H9 (cell line): Measurements from ENCODE around the gene RAD21L1. TPM values are rescaled to one million over a fixed set of nuclear protein-coding genes. Genes with fewer than 3 reads are reported as not detected.

ENCODE experiments used
- DNase-seq: peaks from one replicate; pipeline ENCODE4 v3.0.0-alpha.2; 2017
- H2AFZ ChIP-seq: one replicate; pipeline ENCODE4 v1.6.1; 2013; ENCODE audit warnings: mild to moderate bottlenecking, low read length, control low read depth, moderate library complexity
- H2AK5ac ChIP-seq: 2 replicates; pipeline ENCODE4 v1.6.1; 2013; ENCODE audit warnings: low read length, control low read depth, mixed read lengths; ENCODE audit not compliant: insufficient read length
- H2BK120ac ChIP-seq: one replicate; pipeline ENCODE4 v1.6.1; 2013; ENCODE audit warnings: low read depth, mild to moderate bottlenecking, low read length, control low read depth, inconsistent platforms; ENCODE audit not compliant: poor library complexity, severe bottlenecking
- H2BK12ac ChIP-seq: 2 replicates; pipeline ENCODE4 v1.6.1; 2013; ENCODE audit warnings: low read length, control low read depth, mixed read lengths, low read depth; ENCODE audit not compliant: insufficient read length
- H2BK15ac ChIP-seq: 2 replicates; pipeline ENCODE4 v1.6.1; 2013; ENCODE audit warnings: low read depth, low read length, control low read depth
- H2BK20ac ChIP-seq: one replicate; pipeline ENCODE4 v1.6.1; 2013; ENCODE audit warnings: low read depth, mild to moderate bottlenecking, low read length, control low read depth, inconsistent platforms; ENCODE audit not compliant: poor library complexity, severe bottlenecking
- H2BK5ac ChIP-seq: 2 replicates; pipeline ENCODE4 v1.6.1; 2013; ENCODE audit warnings: low read length, control low read depth, mixed read lengths; ENCODE audit not compliant: insufficient read length
- H3K14ac ChIP-seq: 2 replicates; pipeline ENCODE4 v1.6.1; 2013; ENCODE audit warnings: low read length, control low read depth; ENCODE audit not compliant: insufficient read depth
- H3K18ac ChIP-seq: 2 replicates; pipeline ENCODE4 v1.6.1; 2013; ENCODE audit warnings: low read depth, mild to moderate bottlenecking, mixed read lengths, low read length, control low read depth; ENCODE audit not compliant: insufficient read length
- H3K23ac ChIP-seq: 2 replicates; pipeline ENCODE4 v1.6.1; 2013; ENCODE audit warnings: low read length, control low read depth, mixed read lengths, low read depth; ENCODE audit not compliant: insufficient read length
- H3K23me2 ChIP-seq: 2 replicates; pipeline ENCODE4 v1.6.1; 2013; ENCODE audit warnings: low read depth, mild to moderate bottlenecking, mixed read lengths, low read length, control low read depth; ENCODE audit not compliant: insufficient read length, poor library complexity, severe bottlenecking
- H3K27ac ChIP-seq: 2 replicates; pipeline ENCODE4 v1.5.1; 2013; ENCODE audit warnings: low read length, control low read depth, mixed read lengths, low read depth; ENCODE audit not compliant: insufficient read length
- H3K27me3 ChIP-seq: 2 replicates; pipeline ENCODE4 v1.6.1; 2013; ENCODE audit warnings: low read length, control low read depth, inconsistent platforms; ENCODE audit not compliant: insufficient read depth
- H3K4ac ChIP-seq: 2 replicates; pipeline ENCODE4 v1.6.1; 2013; ENCODE audit warnings: low read depth, mild to moderate bottlenecking, control low read depth, inconsistent platforms, low read length, moderate library complexity
- H3K4me1 ChIP-seq: 2 replicates; pipeline ENCODE4 v1.6.1; 2013; ENCODE audit warnings: low read length, control low read depth, inconsistent platforms; ENCODE audit not compliant: insufficient read depth
- H3K4me2 ChIP-seq: 2 replicates; pipeline ENCODE4 v1.6.1; 2013; ENCODE audit warnings: low read length, control low read depth, mixed read lengths; ENCODE audit not compliant: insufficient read length, insufficient read depth
- H3K56ac ChIP-seq: 2 replicates; pipeline ENCODE4 v1.6.1; 2013; ENCODE audit warnings: low read depth, mild to moderate bottlenecking, mixed read lengths, low read length, control low read depth; ENCODE audit not compliant: insufficient read length
- H3K79me1 ChIP-seq: 2 replicates; pipeline ENCODE4 v1.6.1; 2013; ENCODE audit warnings: low read depth, mild to moderate bottlenecking, moderate library complexity, low read length, control low read depth, inconsistent platforms; ENCODE audit not compliant: insufficient read depth, poor library complexity, severe bottlenecking
- H3K79me2 ChIP-seq: 2 replicates; pipeline ENCODE4 v1.6.1; 2013; ENCODE audit warnings: low read length, control low read depth, inconsistent platforms; ENCODE audit not compliant: insufficient read depth
- H3K9ac ChIP-seq: 2 replicates; pipeline ENCODE4 v1.6.1; 2013; ENCODE audit warnings: low read length, control low read depth, mixed read lengths; ENCODE audit not compliant: insufficient read length; ENCODE audit errors: extremely low read depth
- H3K9me3 ChIP-seq: one replicate; pipeline ENCODE4 v1.6.1; 2013; ENCODE audit warnings: low read depth, low read length, inconsistent platforms; ENCODE audit not compliant: control insufficient read depth
- H3T11ph ChIP-seq: one replicate; pipeline ENCODE4 v1.6.1; 2013; ENCODE audit warnings: mild to moderate bottlenecking, low read length, control low read depth, inconsistent platforms
- H4K20me1 ChIP-seq: one replicate; pipeline ENCODE4 v1.6.1; 2013; ENCODE audit not compliant: control insufficient read depth, insufficient read length, insufficient read depth
- H4K5ac ChIP-seq: 2 replicates; pipeline ENCODE4 v1.6.1; 2013; ENCODE audit warnings: low read depth, mild to moderate bottlenecking, mixed read lengths, low read length, control low read depth; ENCODE audit not compliant: insufficient read length
- H4K8ac ChIP-seq: replicated peaks from 2 replicates; pipeline ENCODE4 v1.6.1; 2013; ENCODE audit warnings: low read length, control low read depth, mixed read lengths, low read depth; ENCODE audit not compliant: insufficient read length
- H4K91ac ChIP-seq: 2 replicates; pipeline ENCODE4 v1.6.1; 2013; ENCODE audit warnings: low read depth, mild to moderate bottlenecking, moderate library complexity, mixed read lengths, low read length, control low read depth; ENCODE audit not compliant: insufficient read length
- H3K27ac Mint-ChIP-seq, 3 experiments: 2 replicates in 2 of 3; 3 replicates in 1 of 3; pipeline ENCODE4 v1.8.0; 2020 to 2021; ENCODE audit warnings: mixed read lengths in 3 of 3, mild to moderate bottlenecking in 1 of 3, moderate library complexity in 1 of 3
- H3K27me3 Mint-ChIP-seq: 2 replicates; pipeline ENCODE4 v1.8.0; 2021; ENCODE audit warnings: low read depth, mild to moderate bottlenecking, moderate library complexity, mixed read lengths
- H3K36me3 Mint-ChIP-seq, 3 experiments: 2 replicates in 2 of 3; 3 replicates in 1 of 3; pipeline ENCODE4 v1.8.0; 2020 to 2021; ENCODE audit warnings: low read depth in 3 of 3, mixed read lengths in 3 of 3; ENCODE audit not compliant: insufficient read depth in 1 of 3
- H3K4me1 Mint-ChIP-seq, 2 experiments: 2 replicates each; pipeline ENCODE4 v1.8.0; 2020; ENCODE audit warnings: mixed read lengths in 2 of 2
- H3K4me3 Mint-ChIP-seq, 2 experiments: 2 replicates in 1 of 2; 3 replicates in 1 of 2; pipeline ENCODE4 v1.8.0; 2020 to 2021; ENCODE audit warnings: mild to moderate bottlenecking in 2 of 2, mixed read lengths in 2 of 2, moderate library complexity in 1 of 2
- H3K9me3 Mint-ChIP-seq, 2 experiments: 2 replicates in 1 of 2; 3 replicates in 1 of 2; pipeline ENCODE4 v1.8.0; 2020; ENCODE audit warnings: mild to moderate bottlenecking in 2 of 2, mixed read lengths in 2 of 2, moderate library complexity in 1 of 2
- CTCF ChIP-seq: fragments of 200-600 bp; sonication (generic); conservative IDR thresholded peaks from 3 replicates; pipeline ENCODE4 v1.8.0; 2021; ENCODE audit warnings: antibody characterized with exemption, mild to moderate bottlenecking
- WGBS: extraction: QIAGEN DNeasy Blood & Tissue Kit; methylation state at CpG from one replicate; pipeline ENCODE4 v1.1.7; 2013; ENCODE audit warnings: missing lambda C conversion rate, low lambda C conversion rate, mixed read lengths; ENCODE audit not compliant: insufficient read length; ENCODE audit errors: extremely low coverage; 5-methylcytosine and 5-hydroxymethylcytosine counted together
- total RNA-seq: library from RNA; stranded (reverse); gene quantifications from 2 replicates; pipeline ENCODE4 v1.2.1, GENCODE V29; 2021

Gene RAD21L1
- total RNA-seq, 1 experiment from 2014 or later = not detected

GRCh38 chr20:1297486-1297885 is 71.6 kb downstream of the RAD21L1 start:
- Mint-ChIP-seq H3K4me3 (no peak overlapping the region), H3K27ac (no peak overlapping the region), H3K27me3 (no peaks in the 10 kb centered on the region; the same call in 1 of the 2 replicates), H3K36me3 (no peaks in the 10 kb centered on the region; a peak in 1 of 7 replicates), H3K9me3 (no peaks in the 10 kb centered on the region), H3K4me1 (peaks cover 12 to 21% of the 10 kb centered on the region in 2 experiments)
- WGBS = no CpG with 5 or more reads among the region's 2 CpGs
- Histone ChIP-seq H4K20me1 (no peaks in the 10 kb centered on the region), H3K23me2 (no peaks in the 10 kb centered on the region), H3K23ac (no peak overlapping the region), H3K9me3 (no peaks in the 10 kb centered on the region), H2AK5ac (no peak overlapping the region), H3K56ac (no peak overlapping the region), H3K27ac (no peak overlapping the region), H3K79me1 (no peaks in the 10 kb centered on the region), H2BK12ac (no peak overlapping the region), H3K79me2 (no peaks in the 10 kb centered on the region), H3K4ac (no peak overlapping the region), H3K27me3 (no peaks in the 10 kb centered on the region), H3K14ac (no peak overlapping the region), H3T11ph (no peak overlapping the region), H3K9ac (no peak overlapping the region), H2BK15ac (no peak overlapping the region), H2BK5ac (no peak overlapping the region), H2BK120ac (no peak overlapping the region), H4K8ac (no peak overlapping the region), H2BK20ac (no peak overlapping the region), H2AFZ (no peak overlapping the region), H4K91ac (no peak overlapping the region), H4K5ac (no peak overlapping the region), H3K4me2 (no peak overlapping the region), H3K4me1 (no peaks in the 10 kb centered on the region), H3K18ac (no peak overlapping the region)
- no peak for DNase-seq
- no peak for TF ChIP-seq CTCF
